NCI-H748 (cell line): ENCODE data around the gene PLXNB2.

ENCODE experiments used
- DNase-seq: peaks from one replicate; lab custom pipeline; 2025; ENCODE audit not compliant: unreplicated experiment; lab: John Stamatoyannopoulos, UW

Gene PLXNB2

DNA sequence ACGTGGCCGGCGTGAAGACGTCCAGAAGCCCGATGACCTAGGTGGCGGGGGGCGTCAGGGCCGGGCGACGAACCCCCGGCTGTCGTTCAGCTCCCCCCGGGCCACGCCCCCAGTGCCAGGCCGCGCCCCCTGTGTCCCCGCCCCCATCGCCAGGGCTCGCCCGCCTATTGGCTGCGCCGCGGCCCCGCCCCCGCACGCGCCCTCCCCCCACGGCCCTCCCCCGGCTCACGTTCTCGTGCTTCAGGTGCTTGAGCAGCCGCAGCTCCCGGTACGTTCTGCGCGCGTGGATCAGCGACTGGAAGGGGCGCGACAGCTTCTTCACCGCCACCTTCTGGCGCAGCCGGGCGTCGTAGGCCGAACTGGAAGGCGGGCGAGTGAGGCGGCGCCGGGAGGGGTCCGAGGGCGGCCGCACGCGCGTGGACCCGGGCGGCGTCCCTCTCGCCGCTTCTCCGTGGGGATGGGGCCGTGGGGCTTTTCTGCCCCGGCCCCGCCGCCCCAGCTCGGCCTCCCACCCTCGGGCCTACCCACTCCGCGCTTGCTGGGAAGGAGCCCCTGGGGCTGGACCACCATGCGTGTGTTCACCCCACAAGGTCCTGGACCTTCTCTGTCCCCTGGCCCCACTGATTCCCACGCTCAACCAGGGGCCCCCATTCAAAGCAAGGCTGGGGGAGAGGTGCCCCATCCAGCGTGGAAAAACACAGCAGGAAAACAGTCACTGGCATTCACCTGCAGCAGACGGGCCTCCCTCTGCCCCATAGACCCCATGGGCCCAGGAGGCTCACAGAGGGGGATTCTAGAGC lies 39.7 kb downstream of the PLXNB2 start:
- no peak for DNase-seq

DNA sequence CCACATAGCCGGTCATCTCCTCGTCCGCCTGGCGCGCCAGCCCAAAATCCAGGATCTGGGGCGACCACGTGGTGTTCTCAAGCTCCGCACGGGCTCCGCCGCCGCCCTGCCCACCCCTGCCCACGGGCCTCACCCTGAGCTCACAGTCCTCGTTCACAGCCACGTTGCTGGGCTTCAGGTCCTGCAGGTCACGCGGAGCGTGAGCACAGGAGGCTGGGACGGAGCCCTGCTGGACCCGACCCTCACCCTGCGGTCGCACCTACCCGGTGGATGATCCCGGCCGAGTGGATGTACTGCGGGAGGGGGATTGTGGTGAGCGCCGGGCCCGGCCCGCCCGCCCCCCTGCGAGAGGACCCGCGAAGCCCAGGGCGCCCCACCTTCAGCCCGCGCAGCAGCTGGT lies 40.5 kb downstream of the PLXNB2 start:
- DNase-seq, result no peak

DNA sequence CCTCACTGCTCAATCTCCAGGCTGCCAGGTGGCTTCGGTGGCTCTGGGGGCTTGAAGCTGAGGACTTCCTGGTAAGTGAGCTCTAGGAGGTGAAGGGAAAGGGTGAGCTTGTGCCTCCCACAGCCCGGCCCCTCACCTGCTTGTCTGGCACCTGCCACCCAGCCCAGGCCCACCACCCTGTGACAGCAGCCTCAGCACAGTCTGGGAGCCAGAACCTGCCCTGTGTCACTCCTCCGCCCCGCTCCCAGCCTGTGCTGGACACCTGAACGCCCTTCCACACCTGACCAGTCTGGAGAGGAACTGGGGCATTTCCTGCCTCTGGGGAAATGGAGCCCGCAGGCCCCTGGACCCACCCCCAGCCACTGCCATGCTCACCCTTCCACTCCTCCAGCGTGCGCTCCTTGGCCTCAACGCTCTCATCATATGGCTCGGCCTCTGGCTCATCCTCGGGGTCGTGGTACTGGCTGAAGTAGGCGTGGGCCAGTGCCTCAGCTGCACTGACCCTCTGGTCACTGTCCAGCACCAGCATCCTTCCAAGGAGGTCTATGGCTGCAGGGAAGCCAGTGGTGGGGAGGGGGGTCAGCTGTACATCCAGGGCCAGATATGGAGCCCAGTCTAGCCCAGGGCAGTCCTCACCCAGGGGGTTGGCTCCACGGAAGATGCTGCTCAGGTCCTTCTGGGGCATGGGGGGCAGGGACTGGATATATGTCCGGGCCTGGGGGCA lies 42.3 kb downstream of the PLXNB2 start:
- DNase-seq, result no peak

DNA sequence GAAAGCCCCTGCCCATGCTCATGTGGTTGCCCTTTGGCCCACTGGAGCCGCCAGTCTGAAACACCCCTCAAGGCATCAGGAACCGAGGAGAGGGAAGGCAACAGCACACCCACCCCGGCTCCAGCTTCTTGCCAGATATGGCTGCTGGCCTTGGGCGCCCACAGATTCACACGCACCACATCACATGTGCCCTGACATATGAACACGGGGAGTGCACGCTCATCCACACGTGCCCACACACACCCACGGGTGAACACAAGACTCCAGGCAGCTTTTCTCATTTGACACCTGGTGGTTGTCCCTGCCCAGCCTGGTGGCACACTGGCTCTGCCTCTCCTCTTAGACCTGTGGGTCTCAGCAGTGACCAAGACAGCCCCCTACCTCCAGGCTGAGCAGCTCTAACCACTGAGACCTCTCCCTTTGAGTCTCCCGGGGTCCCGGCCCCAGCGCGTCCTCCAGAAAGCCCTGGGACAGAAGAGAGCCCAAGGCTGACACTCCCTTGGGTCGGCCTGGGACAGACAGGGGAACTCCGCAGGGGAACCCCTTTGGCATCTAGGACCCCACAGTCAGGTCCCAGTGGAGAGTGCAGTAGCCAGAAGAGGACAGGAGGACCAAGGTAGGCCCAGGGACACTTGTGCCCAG lies 43.2 kb downstream of the PLXNB2 start:
- DNase-seq, result no peak

DNA sequence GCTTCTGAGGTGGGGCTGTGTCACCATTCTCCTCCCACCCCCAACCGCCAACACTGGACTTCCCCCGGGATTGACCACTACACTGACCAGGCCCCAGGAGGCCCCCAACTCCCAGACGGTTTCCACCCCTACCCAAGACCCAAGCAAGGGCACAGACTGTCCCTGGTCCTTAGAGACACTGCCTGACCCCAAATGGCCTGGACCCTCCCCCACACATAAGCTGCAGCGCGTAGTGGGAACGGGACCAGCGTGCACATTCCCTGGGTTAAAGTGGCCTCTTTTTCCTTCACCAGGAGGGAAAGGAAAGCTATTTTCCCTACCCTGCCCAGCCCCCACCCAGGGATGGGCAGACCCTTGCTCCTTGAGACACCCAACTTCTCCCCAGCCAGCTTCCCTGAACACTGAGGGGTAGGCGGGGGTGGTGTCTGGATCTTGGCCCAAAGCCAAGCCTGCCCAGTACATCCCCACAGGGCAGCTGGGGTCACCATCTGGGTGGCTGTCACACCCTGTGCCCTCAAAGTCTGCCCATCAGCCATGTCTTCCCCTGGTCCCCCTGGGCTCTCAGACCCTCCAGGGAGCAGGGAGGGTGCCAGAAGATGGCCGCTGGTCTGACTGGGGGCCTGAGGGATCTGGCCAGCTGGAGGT lies 44.4 kb downstream of the PLXNB2 start:
- no peak for DNase-seq

DNA sequence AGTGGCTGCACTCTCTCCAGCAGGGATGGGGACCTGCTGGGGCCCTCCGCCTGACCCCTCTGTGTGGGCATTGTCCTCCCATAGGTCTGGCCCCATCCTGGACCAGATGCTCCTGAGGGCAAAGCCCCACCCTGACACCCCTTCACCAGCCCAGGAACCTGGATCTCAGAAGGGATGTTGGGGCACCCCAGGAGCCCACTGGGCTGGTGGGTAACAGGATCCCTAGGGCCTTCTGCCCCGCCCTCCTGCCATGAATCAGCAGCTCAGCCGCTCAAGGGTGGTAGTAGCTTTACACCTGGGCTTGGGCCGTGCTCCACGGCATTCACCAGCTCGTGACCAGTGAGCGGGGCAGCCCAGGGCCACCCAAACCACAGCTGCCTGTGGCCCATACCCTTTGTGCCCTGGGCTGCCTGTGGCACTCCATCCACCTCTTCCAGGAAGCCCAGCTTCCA lies 45.0 kb downstream of the PLXNB2 start:
- no peak for DNase-seq

DNA sequence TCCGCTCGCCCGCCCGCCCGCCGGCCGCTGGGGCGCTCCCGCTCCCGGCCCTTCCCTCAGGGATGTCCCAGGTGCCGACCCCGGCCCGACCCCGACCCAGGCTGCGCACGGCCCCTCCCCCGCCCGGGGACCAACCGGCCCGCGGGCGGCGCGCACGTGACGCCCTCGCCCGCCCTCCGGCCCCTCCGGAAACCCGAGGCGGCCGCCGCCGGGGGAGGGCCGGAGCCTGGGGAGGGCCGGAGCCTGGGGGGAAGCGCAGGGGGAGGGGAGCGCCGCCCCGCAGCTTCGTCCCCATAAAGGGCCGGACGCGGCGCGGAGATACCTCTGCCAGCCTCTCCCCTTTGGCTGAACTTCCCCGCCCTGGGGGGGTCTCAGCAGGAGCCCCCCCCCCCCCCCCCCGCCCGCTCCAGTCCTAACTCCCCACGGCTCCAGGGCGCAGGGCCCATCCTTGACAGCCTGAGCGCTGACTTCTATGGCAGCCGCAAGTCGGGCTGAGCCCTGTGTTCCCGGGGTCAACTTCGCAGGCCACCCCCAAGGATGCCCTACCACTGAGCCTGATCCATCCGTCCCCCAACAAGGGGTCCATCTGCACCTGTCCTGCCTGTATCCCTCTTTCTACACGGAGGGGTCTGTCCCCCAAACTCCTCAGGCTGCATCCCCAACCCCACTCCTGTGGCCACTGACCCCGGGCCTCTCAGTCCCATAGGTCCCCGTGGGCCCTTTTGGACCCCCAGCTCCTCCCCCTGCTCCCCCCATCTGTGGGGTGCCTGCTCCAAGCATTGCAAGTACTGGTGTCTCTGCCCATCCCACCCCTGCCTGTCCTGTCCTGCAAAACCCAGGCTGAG lies 45.6 kb downstream of the PLXNB2 start, which contains the start of gene MAPK12:
Gene MAPK12, minus strand, starts transcription at position 69 of the 845 bp plus-strand sequence. CDS start 174 bp downstream, outside the sequence.
- DNase-seq, result peak; percentile 68

DNA sequence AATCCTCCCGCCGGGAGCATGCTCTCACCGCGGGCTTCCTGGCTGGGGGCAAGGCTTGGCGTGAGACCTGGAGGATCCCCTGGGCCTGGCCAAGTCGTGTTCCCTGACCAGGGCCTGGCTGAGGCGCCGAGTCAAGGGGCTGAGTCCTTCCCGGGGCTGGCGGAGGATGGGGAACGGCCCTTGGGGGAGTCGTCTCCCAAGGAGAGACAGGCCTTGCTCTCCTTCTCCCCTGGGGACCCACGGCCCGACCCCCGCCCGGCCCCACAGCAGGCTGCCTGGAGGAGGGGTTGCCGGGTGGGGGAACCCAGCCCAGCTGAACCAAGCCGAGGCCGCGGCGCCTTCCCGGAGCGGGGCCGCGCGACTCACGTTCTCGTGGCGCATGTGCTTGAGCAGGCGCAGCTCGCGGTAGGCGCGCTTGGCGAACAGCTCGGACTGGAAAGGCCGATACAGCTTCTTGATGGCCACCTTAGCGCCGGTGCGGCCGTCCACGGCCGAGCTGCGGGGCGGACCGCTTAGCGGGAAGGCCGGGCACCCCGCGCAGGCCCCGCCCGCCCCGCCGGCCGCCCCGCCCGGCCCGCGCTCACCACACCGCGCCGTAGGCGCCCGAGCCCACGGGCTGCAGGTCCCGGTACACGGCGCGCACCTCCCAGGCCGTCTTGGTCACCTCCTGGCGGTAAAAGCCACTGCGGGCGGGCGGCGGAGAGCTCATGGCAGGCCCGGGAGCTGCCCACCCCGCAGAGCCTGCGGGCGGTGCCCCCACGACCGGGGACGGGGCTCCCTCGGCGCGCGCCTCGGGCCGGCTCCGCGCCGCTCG lies 46.4 kb downstream of the PLXNB2 start:
- DNase-seq, result peak; percentile 75

DNA sequence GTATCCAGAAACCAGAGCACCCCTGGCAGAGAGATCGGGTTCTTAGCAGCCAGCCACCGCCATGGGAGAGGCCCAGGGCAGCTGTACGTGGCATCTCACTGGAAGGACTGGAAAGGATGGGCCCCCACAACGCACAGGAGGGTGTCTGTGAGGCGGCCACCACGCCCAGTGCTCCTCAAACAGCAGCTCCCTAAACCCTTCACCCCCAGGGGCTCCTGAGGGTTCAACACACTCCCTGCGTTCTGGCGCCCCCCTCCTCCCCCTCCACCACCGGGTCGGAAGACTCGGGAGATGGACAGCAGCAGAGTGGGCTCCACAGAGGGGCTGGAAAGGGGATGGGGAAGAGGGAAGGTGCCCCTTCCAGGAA lies 47.0 kb downstream of the PLXNB2 start:
- no peak for DNase-seq

DNA sequence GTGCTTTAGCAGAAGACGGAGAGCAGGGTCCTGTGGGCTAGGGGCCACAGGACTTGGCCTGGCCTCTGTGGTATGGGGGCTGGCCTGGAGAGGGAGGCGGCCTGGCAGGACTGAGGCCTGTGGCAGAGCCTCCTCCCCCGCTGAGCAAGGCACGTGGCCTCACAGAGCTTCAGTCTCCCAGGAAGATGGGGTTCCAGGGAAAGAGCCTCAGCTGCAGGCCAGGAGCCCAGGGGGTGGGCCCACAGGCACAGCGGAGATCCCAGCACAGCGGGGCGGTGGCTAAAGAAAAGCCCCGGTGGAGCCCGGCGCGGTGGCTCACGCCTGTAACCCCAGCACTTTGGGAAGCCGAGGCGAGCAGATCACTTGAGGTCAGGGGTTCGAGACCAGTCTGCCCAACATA lies 48.1 kb downstream of the PLXNB2 start:
- no peak for DNase-seq

DNA sequence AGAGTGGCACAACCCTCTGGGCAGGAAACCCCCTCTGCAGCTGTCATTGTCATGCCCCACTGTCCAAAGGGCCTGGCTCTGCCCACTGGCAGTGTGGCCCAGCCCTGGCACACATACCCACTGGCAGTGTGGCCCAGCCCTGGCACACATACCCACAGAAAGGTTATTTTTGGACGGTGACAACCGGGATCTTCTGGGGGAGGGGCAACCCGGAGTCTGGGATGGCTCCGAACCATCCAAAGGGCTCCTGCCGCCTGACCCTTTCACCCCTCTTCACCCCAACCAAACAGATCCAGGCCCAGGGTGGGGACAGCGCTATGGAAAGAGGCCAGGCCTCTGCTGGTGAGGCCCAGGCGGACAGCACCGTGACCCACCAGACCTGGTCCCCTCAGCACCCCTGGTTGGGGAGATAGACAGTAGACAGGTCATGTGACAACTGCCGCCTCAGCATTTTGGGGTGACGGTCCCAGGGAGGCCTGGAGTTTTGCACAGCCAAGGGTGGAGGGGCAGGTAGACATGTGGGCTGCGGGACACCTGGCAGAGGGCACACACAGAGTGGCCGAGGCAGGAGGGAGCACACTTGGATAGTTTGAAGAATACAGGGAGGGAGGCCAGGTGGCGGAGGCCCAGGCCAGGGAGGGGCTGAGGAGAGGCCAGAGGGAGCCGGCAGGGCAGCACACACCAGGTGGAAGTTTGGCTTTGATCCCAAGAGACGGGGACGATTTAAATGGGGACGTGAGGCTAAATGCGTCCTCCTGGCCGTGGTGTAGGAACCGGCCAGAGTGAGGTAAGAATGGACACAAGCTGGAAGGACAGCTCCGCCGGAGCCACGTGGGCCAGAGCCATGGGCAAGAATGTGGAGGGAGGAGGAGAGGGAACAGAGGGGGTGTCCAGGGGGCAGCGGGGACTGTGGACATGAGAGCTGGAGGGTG lies 48.8 kb downstream of the PLXNB2 start:
- no peak for DNase-seq

DNA sequence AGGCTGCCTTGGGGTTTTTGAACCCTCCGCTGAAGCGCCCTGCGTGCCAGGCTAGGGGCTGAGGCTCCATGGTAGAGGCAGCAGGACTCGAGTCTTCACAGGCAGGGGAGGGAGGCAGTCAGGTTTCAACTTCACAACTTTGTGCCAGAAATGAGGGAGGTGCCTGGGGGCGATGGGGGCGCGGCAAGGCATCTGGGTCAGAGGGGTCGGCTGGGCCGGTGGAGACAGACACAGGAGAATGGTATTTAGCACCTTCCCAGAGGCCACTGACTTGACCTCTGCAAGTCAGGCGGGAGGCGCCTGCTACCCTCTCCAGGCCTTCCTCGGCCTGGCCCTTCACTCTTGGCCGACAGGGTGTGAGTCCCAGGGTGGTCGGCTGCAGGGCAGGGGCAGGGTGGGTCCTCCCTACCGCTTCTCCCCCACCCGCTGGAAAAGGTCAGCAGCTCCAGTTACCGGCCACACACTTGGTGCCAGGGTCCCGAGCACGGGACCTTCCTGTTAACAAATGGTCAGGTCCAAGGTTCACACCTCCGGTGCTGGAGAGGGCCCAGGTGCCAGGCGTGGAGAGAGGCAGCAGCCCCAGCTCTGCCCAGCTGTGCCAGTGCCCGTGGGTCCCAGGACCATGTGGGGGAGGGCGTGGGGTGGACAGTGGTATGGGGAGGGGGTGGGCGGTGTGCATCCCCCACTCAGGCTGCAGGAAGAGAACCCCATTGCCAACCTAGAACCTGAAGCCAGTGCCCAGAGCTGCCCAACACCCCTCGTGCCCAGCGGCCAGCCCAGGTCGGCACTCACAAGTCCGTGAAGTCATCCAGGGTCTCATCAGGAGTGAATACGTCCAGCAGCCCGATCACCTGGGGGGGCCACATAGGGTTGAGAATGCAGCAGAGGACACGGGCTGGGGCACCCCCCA lies 49.7 kb downstream of the PLXNB2 start:
- no peak for DNase-seq

DNA sequence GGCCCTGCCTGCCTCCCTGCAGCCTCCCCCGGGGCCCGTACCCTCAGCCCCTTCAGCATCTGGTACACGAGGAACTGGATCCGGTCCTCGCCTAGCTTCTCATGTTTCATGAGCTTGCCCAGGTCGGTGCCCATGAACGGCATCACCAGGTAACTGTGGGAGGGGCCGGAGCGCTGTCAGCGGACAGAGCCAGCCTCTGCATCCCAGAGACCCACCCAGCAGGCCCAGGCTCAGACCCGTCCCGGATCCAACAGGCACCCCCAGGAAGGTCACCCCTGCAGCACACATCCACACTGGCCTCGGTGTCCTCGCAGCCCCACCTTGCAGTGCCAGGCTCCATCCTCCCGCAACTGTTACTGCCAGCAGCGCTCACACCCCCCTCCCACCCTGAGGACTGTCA lies 50.4 kb downstream of the PLXNB2 start:
- DNase-seq, result no peak

DNA sequence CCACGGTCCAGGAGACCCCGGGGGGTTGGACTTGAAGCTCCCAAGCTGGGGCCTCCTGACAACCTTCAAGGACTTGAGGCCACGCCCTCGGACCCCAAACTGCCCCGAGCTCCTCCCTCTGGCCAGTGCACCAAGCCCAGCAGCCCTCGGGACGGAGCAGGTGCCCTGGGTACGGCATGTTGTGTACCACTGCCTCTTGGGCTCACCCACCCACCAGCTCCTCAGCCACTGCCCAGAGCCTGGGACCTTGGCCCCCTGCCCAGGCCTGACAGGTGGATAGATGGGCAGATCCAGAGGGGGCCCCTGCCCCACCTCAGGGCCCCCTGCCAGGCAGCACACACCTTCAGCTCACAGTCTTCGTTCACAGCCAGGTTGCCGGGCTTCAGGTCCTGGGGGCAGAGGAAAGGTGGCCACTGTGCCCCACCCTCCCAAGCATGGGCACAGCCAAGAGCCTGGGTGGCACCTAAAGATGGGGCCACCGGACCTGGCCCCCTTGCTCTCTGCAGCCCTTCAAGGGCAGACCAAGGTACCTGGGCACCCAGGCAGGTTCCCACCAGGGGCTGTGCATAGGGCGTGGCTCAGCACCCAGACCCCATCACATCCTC lies 51.1 kb downstream of the PLXNB2 start:
- DNase-seq, result no peak

DNA sequence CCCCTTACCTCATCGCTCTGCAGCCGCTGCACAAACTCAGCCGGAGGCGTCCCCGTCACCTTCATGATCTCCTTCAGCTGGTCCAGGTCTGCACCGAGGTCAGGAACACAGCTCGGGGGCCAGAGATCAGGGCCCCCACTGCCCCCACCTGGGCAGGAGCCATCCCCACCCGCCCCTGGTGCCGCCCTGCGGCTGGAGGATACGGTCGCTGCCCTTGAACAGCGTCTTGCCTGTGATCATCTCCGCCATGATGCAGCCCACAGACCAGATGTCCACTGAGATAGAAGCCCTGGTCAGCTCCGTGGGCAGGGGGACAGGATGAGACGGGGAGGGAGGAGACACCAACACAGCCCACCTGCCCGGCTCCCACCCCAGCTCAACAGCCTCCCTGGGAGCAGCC lies 51.8 kb downstream of the PLXNB2 start:
- DNase-seq, result no peak

DNA sequence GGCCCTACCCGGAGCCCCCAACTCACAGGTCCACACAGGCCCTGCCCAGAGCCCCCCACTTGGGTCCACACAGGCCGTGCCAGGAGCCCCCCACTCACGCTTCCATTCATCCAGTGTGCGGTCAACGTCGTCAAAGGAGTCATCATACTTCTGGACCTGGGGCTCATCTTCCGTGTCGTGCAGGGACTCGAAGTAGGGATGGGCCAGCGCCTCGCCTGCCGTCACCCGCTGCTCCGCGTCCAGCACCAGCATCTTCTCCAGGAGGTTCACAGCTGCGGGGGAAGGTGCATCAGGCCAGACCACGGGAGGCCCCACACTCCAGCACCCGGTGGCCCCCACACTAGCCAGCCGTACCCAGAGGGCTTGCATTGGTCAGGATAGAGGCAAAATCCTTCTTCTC lies 52.3 kb downstream of the PLXNB2 start:
- no peak for DNase-seq

DNA sequence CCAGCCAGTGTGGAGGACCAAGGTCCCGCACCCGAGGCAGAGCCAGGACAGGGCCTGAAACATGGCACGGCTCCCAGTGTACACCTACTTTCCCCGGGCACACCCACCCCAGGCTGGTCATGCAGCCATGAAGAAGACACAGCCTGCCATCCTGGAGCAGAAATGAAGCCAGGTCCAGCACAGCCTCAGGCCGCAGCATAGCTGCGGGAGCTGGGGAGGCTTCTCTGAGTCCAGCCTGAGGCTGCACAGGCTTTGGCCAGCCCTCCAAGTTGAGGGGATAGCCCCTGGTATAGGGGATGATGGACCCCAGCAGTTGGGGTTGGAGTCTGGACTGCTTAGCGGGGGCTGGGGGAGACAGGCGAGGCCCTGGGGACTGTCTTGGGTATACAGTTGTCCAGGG lies 53.5 kb downstream of the PLXNB2 start:
- DNase-seq, result no peak
